HUES48 (cell line): ENCODE measurements around the gene ZBTB2.

Experiments used
- H3K27ac ChIP-seq: one replicate; pipeline ENCODE4 v1.7.0; 2013; ENCODE audit warnings: low read depth, low read length, inconsistent platforms
- H3K27me3 ChIP-seq: 2 replicates; pipeline ENCODE4 v1.6.1; 2013; ENCODE audit warnings: mild to moderate bottlenecking, low read length; ENCODE audit not compliant: control insufficient read depth, insufficient read depth
- H3K36me3 ChIP-seq: 2 replicates; pipeline ENCODE4 v1.6.1; 2013; ENCODE audit warnings: low read length; ENCODE audit not compliant: control insufficient read depth, insufficient read depth
- H3K4me1 ChIP-seq: 2 replicates; pipeline ENCODE4 v1.6.1; 2013; ENCODE audit warnings: mild to moderate bottlenecking, low read length; ENCODE audit not compliant: control insufficient read depth, insufficient read depth
- H3K4me3 ChIP-seq: 2 replicates; pipeline ENCODE4 v1.5.1; 2013; ENCODE audit warnings: mild to moderate bottlenecking, low read depth, low read length
- H3K9ac ChIP-seq: 2 replicates; pipeline ENCODE4 v1.6.1; 2013; ENCODE audit warnings: mild to moderate bottlenecking, low read depth, low read length, moderate library complexity
- H3K9me3 ChIP-seq: 2 replicates; pipeline ENCODE4 v1.6.1; 2013; ENCODE audit warnings: low read length; ENCODE audit not compliant: control insufficient read depth, insufficient read depth

The ZBTB2 gene

GRCh38 chr6:151400473-151400872 lies 9.1 kb upstream of the ZBTB2 start:
- no peaks in the 10 kb centered on the region for H3K4me1 ChIP-seq
- no peak overlapping the region for H3K9ac ChIP-seq
- no peak overlapping the region for H3K4me3 ChIP-seq
- H3K27me3 ChIP-seq: no peaks in the 10 kb centered on the region
- peaks cover 39% of the 10 kb centered on the region for H3K36me3 ChIP-seq
- H3K9me3 ChIP-seq: no peaks in the 10 kb centered on the region
- H3K27ac ChIP-seq: no peak overlapping the region

GRCh38 chr6:151399679-151400078 lies 8.3 kb upstream of the ZBTB2 start:
- Histone ChIP-seq H3K9me3 (no peaks in the 10 kb centered on the region), H3K36me3 (peaks cover 33% of the 10 kb centered on the region), H3K27ac (no peak overlapping the region), H3K27me3 (no peaks in the 10 kb centered on the region), H3K4me1 (no peaks in the 10 kb centered on the region), H3K4me3 (no peak overlapping the region), H3K9ac (no peak overlapping the region)

- H3K27ac ChIP-seq: no peak overlapping the region
- H3K4me1 ChIP-seq: peaks cover 10% of the 10 kb centered on the region
- H3K27me3 ChIP-seq: no peaks in the 10 kb centered on the region
- H3K4me3 ChIP-seq: peak overlapping the region; percentile 93; the same call in 1 of the 2 replicates
- H3K9ac ChIP-seq: no peak overlapping the region
- no peaks in the 10 kb centered on the region for H3K9me3 ChIP-seq
- H3K36me3 ChIP-seq: peaks cover 10% of the 10 kb centered on the region
Observed at GRCh38 chr6:151393410-151393809, 2.1 kb upstream of the ZBTB2 start.

DNA sequence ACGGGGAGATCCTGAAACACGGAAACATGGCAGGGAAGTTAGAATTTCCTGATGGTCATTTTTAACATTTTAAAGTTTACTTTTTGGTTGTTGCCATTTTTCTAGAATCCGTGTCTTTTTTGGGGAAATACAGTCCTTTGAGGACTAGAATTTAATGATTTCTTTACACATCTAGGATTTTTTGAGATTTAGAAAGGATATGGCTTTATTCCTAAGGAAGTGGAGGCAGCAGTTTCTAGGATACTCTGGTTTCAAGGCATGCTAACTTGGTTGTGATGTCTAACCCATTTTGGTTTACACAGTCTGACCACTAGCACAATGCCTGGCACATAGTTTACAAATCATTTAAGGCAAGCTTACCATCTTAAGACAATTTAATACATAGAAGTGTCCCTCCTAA lies 1.1 kb upstream of the ZBTB2 start:
- Histone ChIP-seq H3K4me3 (peak overlapping the region; percentile 93), H3K4me1 (peaks cover 10% of the 10 kb centered on the region), H3K27ac (peak overlapping the region; percentile 100), H3K9ac (peak overlapping the region; percentile 87), H3K27me3 (no peaks in the 10 kb centered on the region), H3K36me3 (peaks cover 11% of the 10 kb centered on the region), H3K9me3 (no peaks in the 10 kb centered on the region)

- no peaks in the 10 kb centered on the region for H3K27me3 ChIP-seq
- H3K9me3 ChIP-seq: no peaks in the 10 kb centered on the region
- H3K9ac ChIP-seq: peak overlapping the region; percentile 95
- peaks cover 10% of the 10 kb centered on the region for H3K36me3 ChIP-seq
- H3K27ac ChIP-seq: peak overlapping the region; percentile 100
- H3K4me3 ChIP-seq: peak overlapping the region; percentile 93
- peaks cover 10% of the 10 kb centered on the region for H3K4me1 ChIP-seq
Observed at GRCh38 chr6:151390851-151391470, 398 bp downstream of the ZBTB2 start.

- H3K27me3 ChIP-seq: no peaks in the 10 kb centered on the region
- H3K27ac ChIP-seq: peak overlapping the region; percentile 100
- H3K9ac ChIP-seq: peak overlapping the region; percentile 96
- peaks cover 8% of the 10 kb centered on the region for H3K36me3 ChIP-seq
- H3K4me3 ChIP-seq: peak overlapping the region; percentile 93
- H3K9me3 ChIP-seq: no peaks in the 10 kb centered on the region
- H3K4me1 ChIP-seq: peaks cover 10% of the 10 kb centered on the region
Observed at GRCh38 chr6:151390276-151390850, 996 bp downstream of the ZBTB2 start.

DNA sequence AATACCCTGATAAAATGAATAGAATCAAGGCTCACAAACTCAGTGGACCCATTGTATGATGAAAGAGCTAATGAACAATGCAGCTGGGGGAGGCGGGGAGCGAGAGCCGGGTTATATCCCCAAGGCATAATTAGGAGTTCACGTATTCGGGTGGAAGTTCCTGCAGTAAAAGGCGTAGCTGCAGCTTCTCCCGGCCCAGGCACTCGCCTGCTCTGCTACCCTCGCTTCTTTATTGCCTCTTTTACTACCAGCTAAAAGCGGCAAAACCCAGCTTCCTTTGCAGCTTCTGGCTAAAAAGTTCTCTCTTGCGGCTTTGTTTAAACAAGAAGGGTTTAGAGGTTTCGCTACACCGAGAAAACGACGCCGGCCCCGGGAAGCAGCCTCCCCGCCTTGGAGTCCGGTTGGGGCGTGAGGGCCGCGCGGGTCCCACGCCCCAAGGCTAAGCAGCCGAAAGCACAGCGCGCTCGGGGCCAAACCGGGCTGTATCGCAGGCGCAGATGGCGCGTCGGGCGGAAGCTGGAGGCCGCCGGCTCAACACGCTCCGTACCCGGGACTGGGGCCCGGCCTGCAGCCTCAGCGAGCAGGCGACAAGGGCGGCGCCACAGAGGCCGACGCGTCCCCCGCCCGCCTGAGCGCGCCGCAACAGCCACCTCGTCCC lies 1.6 kb downstream of the ZBTB2 start:
- peak overlapping the region; percentile 93 for H3K4me3 ChIP-seq
- H3K9me3 ChIP-seq: no peaks in the 10 kb centered on the region
- no peaks in the 10 kb centered on the region for H3K27me3 ChIP-seq
- peak overlapping the region; percentile 96 for H3K9ac ChIP-seq
- peak overlapping the region; percentile 100 for H3K27ac ChIP-seq
- peaks cover 10% of the 10 kb centered on the region for H3K4me1 ChIP-seq
- peaks cover 7% of the 10 kb centered on the region for H3K36me3 ChIP-seq

DNA sequence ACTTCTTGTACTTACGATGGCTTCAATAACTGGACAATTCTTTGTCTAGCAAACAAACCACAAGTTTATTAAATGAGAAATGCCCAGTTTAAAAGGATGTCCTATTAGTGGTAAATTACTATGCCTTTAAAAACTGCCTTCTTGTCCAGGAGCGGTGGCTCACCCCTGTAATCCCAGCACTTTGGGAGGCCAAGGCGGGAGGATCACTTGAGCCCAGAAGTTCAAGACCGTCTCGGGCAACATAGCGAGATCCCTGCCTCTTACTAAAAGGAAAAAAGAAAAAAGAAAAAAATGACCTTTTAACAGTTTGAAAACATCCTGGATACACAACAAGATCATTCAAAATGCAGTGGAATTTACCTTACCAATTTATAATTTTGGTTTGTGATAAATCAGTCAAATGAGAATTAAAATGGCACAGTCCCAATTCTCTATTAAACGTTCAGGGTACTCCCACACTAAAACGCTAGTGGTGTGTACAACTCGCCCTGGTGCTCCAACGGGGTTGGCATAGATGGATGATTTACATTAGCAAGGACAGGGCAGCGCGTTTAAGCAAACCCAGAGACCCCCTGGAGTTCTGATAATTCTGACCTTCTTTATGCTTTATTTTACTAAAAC lies 2.3 kb downstream of the ZBTB2 start:
- Histone ChIP-seq H3K4me1 (peaks cover 10% of the 10 kb centered on the region), H3K27me3 (no peaks in the 10 kb centered on the region), H3K36me3 (peaks cover 7% of the 10 kb centered on the region), H3K4me3 (peak overlapping the region; percentile 93), H3K9me3 (no peaks in the 10 kb centered on the region), H3K27ac (peak overlapping the region; percentile 100), H3K9ac (peak overlapping the region; percentile 96)

GRCh38 chr6:151388236-151388635 lies 3.1 kb downstream of the ZBTB2 start:
- Histone ChIP-seq H3K27me3 (no peaks in the 10 kb centered on the region), H3K9ac (no peak overlapping the region), H3K36me3 (peaks cover 8% of the 10 kb centered on the region), H3K4me3 (no peak overlapping the region), H3K4me1 (peaks cover 9% of the 10 kb centered on the region), H3K27ac (no peak overlapping the region), H3K9me3 (no peaks in the 10 kb centered on the region)

DNA sequence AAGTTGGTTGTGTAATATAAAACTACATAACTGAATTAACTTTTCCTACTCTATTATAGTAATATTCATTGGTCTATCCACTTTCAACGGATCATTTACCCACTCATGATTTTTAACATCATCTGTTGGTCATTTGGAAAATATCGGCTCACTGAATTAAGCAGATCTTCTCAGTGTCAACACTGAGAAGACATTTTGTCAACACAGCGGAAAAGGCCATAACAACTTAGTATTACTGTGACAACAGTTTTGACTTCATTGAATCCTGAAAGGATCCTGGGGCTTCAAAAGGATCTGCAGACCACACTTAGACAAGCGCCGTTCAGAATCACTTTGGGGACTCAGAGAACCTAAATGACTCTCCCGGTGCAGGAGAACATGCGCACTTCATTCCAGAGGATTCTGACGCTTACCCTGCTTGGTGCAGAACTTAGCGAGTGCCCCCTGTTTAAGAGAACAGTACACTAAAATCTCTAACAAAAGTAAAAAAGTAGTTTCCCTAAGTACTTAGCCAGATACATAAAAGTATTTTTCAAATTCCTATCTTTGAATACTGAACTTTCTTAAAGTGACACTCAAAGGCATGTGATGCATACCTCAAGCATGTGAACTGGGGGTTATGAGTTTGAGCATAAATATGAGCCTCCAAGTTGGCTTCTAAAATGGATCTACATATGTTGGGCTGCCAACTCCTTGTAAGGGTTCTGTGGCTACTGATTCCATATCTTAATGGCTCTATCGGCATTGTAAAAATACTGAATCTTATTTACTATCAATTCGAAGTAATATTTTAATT lies 4.0 kb downstream of the ZBTB2 start:
- Histone ChIP-seq H3K9me3 (no peaks in the 10 kb centered on the region), H3K4me1 (peaks cover under 1% of the 10 kb centered on the region; the same call in 1 of the 2 replicates), H3K9ac (no peak overlapping the region), H3K4me3 (no peak overlapping the region), H3K27ac (no peak overlapping the region), H3K27me3 (no peaks in the 10 kb centered on the region), H3K36me3 (peaks cover 10% of the 10 kb centered on the region)
